Gastrocnemius medialis (tissue), 4 donors: ENCODE measurements around the gene SFTPD. TPM values are rescaled to one million over a fixed set of nuclear protein-coding genes. Genes with fewer than 3 reads are reported as not detected.
"Not testable (repeated sequence)": the region's sequence is repeated elsewhere in the genome, so short reads cannot be mapped to it uniquely, and the experiment has no call there.

Experiments
- ATAC-seq, 2 donors: fragments of 150-250 bp; one replicate each; pipeline ENCODE4 v1.9.1; 2016
- DNase-seq, 2 donors: peaks; one replicate each; pipeline ENCODE4 v3.0.0-alpha.2; 2019
- H3K27ac ChIP-seq, 4 donors: fragments of 200-600 bp; sonication (generic); 1 replicate in 1 of 4; 2 replicates in 3 of 4; pipeline ENCODE4 v1.5.1; 2016 to 2018; ENCODE audit warnings: mild to moderate bottlenecking in 2 of 4, moderate library complexity in 1 of 4
- H3K27me3 ChIP-seq, 3 donors: fragments of 200-600 bp; sonication (generic) in 2 of 3; 1 replicate in 1 of 3; 2 replicates in 2 of 3; pipeline versions ENCODE4 v1.5.1 to v1.6.0; 2016 to 2019; ENCODE audit warnings: mild to moderate bottlenecking in 1 of 3, moderate library complexity in 1 of 3
- H3K36me3 ChIP-seq, 2 donors: fragments of 200-600 bp; sonication (generic) in 1 of 2; one replicate each; pipeline ENCODE4 v1.5.1; 2017 to 2018
- H3K4me1 ChIP-seq, 2 donors: fragments of 200-600 bp; sonication (generic) in 1 of 2; one replicate each; pipeline ENCODE4 v1.5.1; 2016 to 2017; ENCODE audit warnings: mild to moderate bottlenecking in 2 of 2
- H3K4me3 ChIP-seq, 4 donors: fragments of 200-600 bp; sonication (generic) in 3 of 4; 1 replicate in 1 of 4; 2 replicates in 3 of 4; pipeline ENCODE4 v1.5.1; 2016 to 2019; ENCODE audit warnings: mild to moderate bottlenecking in 2 of 4
- H3K9me3 ChIP-seq, 3 donors: fragments of 200-600 bp; sonication (generic) in 2 of 3; 1 replicate in 1 of 3; 2 replicates in 2 of 3; pipeline ENCODE4 v1.5.1; 2016 to 2019
- CTCF ChIP-seq, 5 experiments: fragments of 450-650 bp in 3 of 5; fragments of 200-600 bp in 2 of 5; sonication (generic) in 2 of 5; IDR thresholded peaks in 4 of 5; conservative IDR thresholded peaks in 1 of 5; 1 replicate in 4 of 5; 2 replicates in 1 of 5; pipeline ENCODE4 v1.5.1; 2016 to 2019; ENCODE audit warnings: antibody characterized with exemption in 5 of 5, mild to moderate bottlenecking in 3 of 5, moderate library complexity in 3 of 5
- POLR2A ChIP-seq, 2 donors: fragments of 450-650 bp; IDR thresholded peaks; one replicate each; pipeline ENCODE4 v1.6.1; 2017; ENCODE audit warnings: antibody characterized with exemption in 2 of 2, mild to moderate bottlenecking in 2 of 2, moderate library complexity in 2 of 2
- in situ Hi-C, 4 donors: fragments of 200-750 bp; cut with MboI; loops; one replicate each; pipeline versions ENCODE4 v1.15.0 to v1.8.0; 2017; ENCODE audit warnings: low sequenced_read_pairs in 4 of 4
- intact Hi-C: fragments of 100-400 bp; cut with DNase I; formaldehyde crosslinking; loops from one replicate; pipeline ENCODE4 v1.15.1; 2023; ENCODE audit warnings: low total_unique reads
- total RNA-seq, 4 donors: library from RNA; depleted of rRNA; stranded (reverse); fragments of >200 nt; gene quantifications; one replicate each; pipeline versions ENCODE4 v1.1.0 to v1.2.3, GENCODE V29; 2016

The SFTPD gene
- total RNA-seq: under 1 TPM in 1 of 4 donors, not detected in 3; 0.73 TPM

DNA sequence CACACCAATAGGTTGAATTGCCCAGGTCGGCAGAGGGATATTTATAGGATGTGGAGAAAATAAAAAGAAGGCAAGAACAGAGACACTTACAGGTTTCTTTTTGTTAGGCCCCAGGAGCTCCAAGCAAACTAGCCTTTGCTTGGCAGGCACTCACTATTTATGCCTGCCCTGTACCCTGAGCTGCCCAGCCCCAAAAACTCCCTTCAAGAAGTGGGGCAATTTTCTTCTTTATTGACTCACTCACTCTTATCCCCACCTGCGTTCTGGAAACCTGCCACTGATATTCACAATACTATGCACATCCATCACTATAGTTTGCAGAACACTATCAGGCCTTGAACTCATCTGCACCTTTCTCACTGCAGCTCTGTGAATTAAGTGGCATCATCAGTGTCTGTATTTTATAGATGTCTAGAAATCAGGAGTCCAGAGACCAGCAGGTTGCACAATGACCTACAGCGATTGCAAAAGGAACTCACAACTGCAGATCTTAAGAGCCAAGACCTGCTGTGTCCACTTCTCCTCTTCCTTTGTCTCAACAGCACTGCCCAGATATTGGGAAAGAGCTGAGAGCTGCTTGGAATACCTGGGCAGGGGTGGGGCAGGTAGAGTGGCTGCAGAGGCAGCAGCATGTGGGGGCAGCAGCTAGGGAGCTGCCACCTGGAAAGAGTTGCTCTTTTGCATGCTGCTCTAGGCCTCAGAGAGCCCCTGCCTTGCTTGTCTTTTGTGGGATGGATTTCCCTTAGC, at the start of gene SFTPD:
SFTPD (minus strand) TSS at position 130 of the 747 bp plus-strand sequence. CDS start 2,446 bp downstream, outside the sequence.
- Histone ChIP-seq H3K27ac (no peak within 1 kb of the TSS), H3K27me3 (no peaks in the 10 kb centered on the region), H3K36me3 (peaks cover 0 to 4% of the 10 kb centered on the region in 2 donors), H3K4me1 (no peaks in the 10 kb centered on the region), H3K9me3 (no peaks in the 10 kb centered on the region), H3K4me3 (no peak within 1 kb of the TSS)
- DNase-seq (no peak), ATAC-seq (no peak)
- TF ChIP-seq CTCF (IDR thresholded peaks at IDR 0.05 in 4 of 5, conservative IDR thresholded peaks at IDR 0.05 in 1 of 5) (no peak), POLR2A (IDR thresholded peaks at IDR 0.05) (no peak)
- in situ Hi-C loops: loop anchor here in 3 of 4 donors (25.0 kb wide), 2 partner anchors 387 to 587 kb away; partner anchors contain the start of gene SFTPA2 (in 3 of the 3)
- intact Hi-C loops: no loop called here

DNA sequence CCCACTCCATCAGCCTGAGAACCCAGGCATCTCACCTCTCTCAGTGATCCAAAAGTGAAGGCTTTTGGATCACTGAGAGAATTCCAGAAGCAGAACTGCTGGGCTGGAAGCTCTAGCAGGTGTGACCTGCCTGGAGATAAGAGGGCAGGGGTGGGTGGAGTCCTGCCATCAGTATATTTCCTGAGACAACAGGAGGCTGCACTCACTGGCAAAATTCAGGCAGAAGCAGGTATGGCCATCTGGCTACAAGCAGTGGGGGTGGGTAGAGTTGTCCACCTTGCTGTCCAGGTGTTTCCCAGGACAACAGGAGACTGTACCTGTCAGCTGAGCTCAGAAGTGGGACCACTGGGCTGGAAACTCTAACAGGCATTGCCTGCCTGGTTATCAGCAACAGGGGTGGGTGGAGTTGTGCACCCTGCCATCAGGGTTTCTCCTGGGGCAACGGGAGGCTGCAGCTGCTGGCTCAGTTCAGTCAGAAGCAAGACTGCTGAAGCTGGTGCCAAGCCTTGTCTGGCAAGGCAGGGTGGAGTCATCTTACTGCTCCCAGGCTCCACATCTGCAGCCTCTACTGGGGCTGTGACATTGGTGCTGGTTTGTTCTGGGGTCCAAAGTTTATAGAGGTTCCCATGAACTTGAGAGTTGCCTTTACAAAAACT, 47.2 kb upstream of the SFTPD start:
- H3K4me1 ChIP-seq: no peaks in the 10 kb centered on the region
- no peak for ATAC-seq
- in situ Hi-C loops (no loop called here), intact Hi-C loops (no loop called here)
- H3K27ac ChIP-seq: no peak overlapping the region
- no peak overlapping the region for H3K4me3 ChIP-seq
- H3K27me3 ChIP-seq: no peaks in the 10 kb centered on the region
- H3K36me3 ChIP-seq: no peaks in the 10 kb centered on the region
- H3K9me3 ChIP-seq: no peaks in the 10 kb centered on the region
- TF ChIP-seq POLR2A (IDR thresholded peaks at IDR 0.05) (no peak), CTCF (IDR thresholded peaks at IDR 0.05 in 4 of 5, conservative IDR thresholded peaks at IDR 0.05 in 1 of 5) (no peak)
- DNase-seq: no peak

GRCh38 chr10:79994556-79994955, 45.7 kb upstream of the SFTPD start:
- no peak overlapping the region for H3K27ac ChIP-seq
- TF ChIP-seq POLR2A (IDR thresholded peaks at IDR 0.05) (no peak), CTCF (IDR thresholded peaks at IDR 0.05 in 4 of 5, conservative IDR thresholded peaks at IDR 0.05 in 1 of 5) (no peak)
- no peak for ATAC-seq
- H3K9me3 ChIP-seq: peaks cover 0 to 4% (median 0%) of the 10 kb centered on the region in 3 donors
- intact Hi-C loops (no loop called here), in situ Hi-C loops (no loop called here)
- no peaks in the 10 kb centered on the region for H3K27me3 ChIP-seq
- DNase-seq: no peak
- no peaks in the 10 kb centered on the region for H3K36me3 ChIP-seq
- H3K4me1 ChIP-seq: no peaks in the 10 kb centered on the region
- H3K4me3 ChIP-seq: no peak overlapping the region

GRCh38 chr10:79988199-79988598, 39.3 kb upstream of the SFTPD start:
- ATAC-seq, intact Hi-C loops: not testable (repeated sequence)

GRCh38 chr10:79986661-79987060, 37.8 kb upstream of the SFTPD start:
- intact Hi-C loops, H3K27ac ChIP-seq, H3K36me3 ChIP-seq, H3K4me1 ChIP-seq, DNase-seq, H3K27me3 ChIP-seq, H3K4me3 ChIP-seq, ATAC-seq, in situ Hi-C loops, H3K9me3 ChIP-seq: not testable (repeated sequence)

More at GRCh38 chr10:79988199-79988598, 39.3 kb upstream of the SFTPD start:
- in situ Hi-C loops, H3K4me1 ChIP-seq, H3K9me3 ChIP-seq, H3K36me3 ChIP-seq, H3K4me3 ChIP-seq, H3K27me3 ChIP-seq, H3K27ac ChIP-seq, DNase-seq: not testable (repeated sequence)
